Measurements from ENCODE around the gene TMEM132D.

The TMEM132D gene

GRCh38 chr12:129826273-129826672 is 77.6 kb downstream of the TMEM132D start:
- no peak for DNase-seq (ENCODE audit: low spot score)

GRCh38 chr12:129825316-129825715 is 78.5 kb downstream of the TMEM132D start:
- no peak for DNase-seq (ENCODE audit: low spot score)

- no peak for DNase-seq (ENCODE audit: low spot score)
Observed at GRCh38 chr12:129821964-129822363, 81.9 kb downstream of the TMEM132D start.

- no peak for DNase-seq (ENCODE audit: low spot score)
Observed at GRCh38 chr12:129819391-129819790, 84.4 kb downstream of the TMEM132D start.

- DNase-seq (ENCODE audit: low spot score): no peak
Observed at GRCh38 chr12:129815846-129816245, 88.0 kb downstream of the TMEM132D start.

- DNase-seq (ENCODE audit: low spot score): no peak
Observed at GRCh38 chr12:129811963-129812362, 91.9 kb downstream of the TMEM132D start.

- no peak for DNase-seq (ENCODE audit: low spot score)
Observed at GRCh38 chr12:129807136-129807535, 96.7 kb downstream of the TMEM132D start.

- no peak for DNase-seq (ENCODE audit: low spot score)
Observed at GRCh38 chr12:129791396-129791795, 112.4 kb downstream of the TMEM132D start.

- no peak for DNase-seq (ENCODE audit: low spot score)
Observed at GRCh38 chr12:129790930-129791329, 112.9 kb downstream of the TMEM132D start.

GRCh38 chr12:129790331-129790730 is 113.5 kb downstream of the TMEM132D start:
- no peak for DNase-seq (ENCODE audit: low spot score)

- no peak for DNase-seq (ENCODE audit: low spot score)
Observed at GRCh38 chr12:129789921-129790320, 113.9 kb downstream of the TMEM132D start.

GRCh38 chr12:129788506-129789084 is 115.2 kb downstream of the TMEM132D start:
- DNase-seq (ENCODE audit: low spot score): no peak

- DNase-seq (ENCODE audit: low spot score): no peak
Observed at GRCh38 chr12:129779989-129780388, 123.8 kb downstream of the TMEM132D start.

- DNase-seq (ENCODE audit: low spot score): no peak
Observed at GRCh38 chr12:129779033-129779432, 124.8 kb downstream of the TMEM132D start.

GRCh38 chr12:129776977-129777667 is 126.7 kb downstream of the TMEM132D start:
- DNase-seq (ENCODE audit: low spot score): no peak

- DNase-seq (ENCODE audit: low spot score): no peak
Observed at GRCh38 chr12:129772501-129773493, 131.0 kb downstream of the TMEM132D start.

GRCh38 chr12:129771238-129771637 is 132.6 kb downstream of the TMEM132D start:
- no peak for DNase-seq (ENCODE audit: low spot score)

GRCh38 chr12:129765719-129766118 is 138.1 kb downstream of the TMEM132D start:
- no peak for DNase-seq (ENCODE audit: low spot score)

- DNase-seq (ENCODE audit: low spot score): no peak
Observed at GRCh38 chr12:129762436-129762835, 141.4 kb downstream of the TMEM132D start.

GRCh38 chr12:129753586-129753985 is 150.2 kb downstream of the TMEM132D start:
- no peak for DNase-seq (ENCODE audit: low spot score)

- no peak for DNase-seq (ENCODE audit: low spot score)
Observed at GRCh38 chr12:129750421-129750820, 153.4 kb downstream of the TMEM132D start.

- DNase-seq (ENCODE audit: low spot score): no peak
Observed at GRCh38 chr12:129746318-129746717, 157.5 kb downstream of the TMEM132D start.

GRCh38 chr12:129729170-129729569 is 174.7 kb downstream of the TMEM132D start:
- no peak for DNase-seq (ENCODE audit: low spot score)

Measured in cerebellar cortex (tissue), 1 donor.